Mucosa of descending colon (tissue), 3 donors: ENCODE measurements around the gene ZNF358. TPM values are rescaled to one million over a fixed set of nuclear protein-coding genes. Genes with fewer than 3 reads are reported as not detected.
A peak's percentile ranks its signal among the peaks of the same experiment; 100 is the strongest.

ENCODE experiments used
- ATAC-seq: fragments of 200-7000 bp; cut with Tn5 transposase; one replicate; pipeline ENCODE4 v1.9.1; 2020; ENCODE audit warnings: mild to moderate bottlenecking, moderate library complexity
- DNase-seq, 3 donors: peaks; one replicate each; pipeline ENCODE4 v3.0.0-alpha.2; 2020
- H3K36me3 ChIP-seq: fragments of 200-600 bp; one replicate; pipeline ENCODE4 v1.8.0; 2021; ENCODE audit warnings: low read depth, mild to moderate bottlenecking
- H3K4me1 ChIP-seq: fragments of 200-600 bp; one replicate; pipeline ENCODE4 v1.8.0; 2021; ENCODE audit warnings: low read depth, mild to moderate bottlenecking
- H3K4me3 ChIP-seq: fragments of 200-600 bp; one replicate; pipeline ENCODE4 v1.8.0; 2021; ENCODE audit warnings: mild to moderate bottlenecking
- H3K9me3 ChIP-seq: fragments of 200-600 bp; one replicate; pipeline ENCODE4 v1.8.0; 2021; ENCODE audit warnings: mild to moderate bottlenecking
- CTCF ChIP-seq: fragments of 200-600 bp; IDR thresholded peaks from one replicate; pipeline ENCODE4 v1.8.0; 2022; ENCODE audit warnings: antibody characterized with exemption, mild to moderate bottlenecking
- intact Hi-C, 2 donors: fragments of 100-400 bp; cut with DNase I in 1 of 2; cut with micrococcal nuclease in 1 of 2; formaldehyde crosslinking; loops; one replicate each; pipeline versions ENCODE4 v1.11.0 to v1.11.1; 2022; cut with DNase I, micrococcal nuclease
- total RNA-seq, 3 donors: library from RNA; stranded (reverse); fragmentation: NEBNext Ultra II Directional in 2 of 3; extraction: Animal tissue kit (Norgen Biotek cat#: 25700) in 2 of 3; gene quantifications; one replicate each; pipeline versions ENCODE4 v1.2.1 to v1.2.4, GENCODE V29; 2021 to 2023
- donor health status: DM: no; HTN: no; CAD: no; lungs with moderate emphysema.
- donor health status: DM: no; HTN: no; CAD: no.
- donor health status: DM: no; HTN: yes; CAD: no.

ZNF358 gene
- total RNA-seq, 3 donors from 2014 or later, result 31.7 to 88.8 (median 42.1) TPM

GRCh38 chr19:7528192-7528519 lies 12.3 kb downstream of the ZNF358 start:
- Histone ChIP-seq H3K4me3 (no peak overlapping the region), H3K36me3 (no peaks in the 10 kb centered on the region), H3K4me1 (peaks cover 7% of the 10 kb centered on the region), H3K9me3 (no peaks in the 10 kb centered on the region)
- DNase-seq, result no peak
- no peak for TF ChIP-seq CTCF
- no peak for ATAC-seq
- intact Hi-C loops, result no loop called here

GRCh38 chr19:7528522-7529245 lies 12.8 kb downstream of the ZNF358 start:
- Histone ChIP-seq H3K9me3 (no peaks in the 10 kb centered on the region), H3K4me3 (no peak overlapping the region), H3K36me3 (no peaks in the 10 kb centered on the region), H3K4me1 (peaks cover 1% of the 10 kb centered on the region)
- ATAC-seq (no peak), DNase-seq (no peak)
- intact Hi-C loops, result no loop called here
- TF ChIP-seq CTCF, result no peak

- intact Hi-C loops, result no loop called here
- TF ChIP-seq CTCF, result no peak
- Histone ChIP-seq H3K4me3 (no peak overlapping the region), H3K4me1 (no peaks in the 10 kb centered on the region), H3K36me3 (no peaks in the 10 kb centered on the region), H3K9me3 (no peaks in the 10 kb centered on the region)
- no peak for ATAC-seq
- DNase-seq, result no peak
These were observed 13.3 kb downstream of the ZNF358 start for GRCh38 chr19:7529246-7529600.

- ATAC-seq (no peak), DNase-seq (no peak)
- H3K4me3 ChIP-seq, result no peak overlapping the region
- H3K4me1 ChIP-seq, result no peaks in the 10 kb centered on the region
- H3K36me3 ChIP-seq, result no peaks in the 10 kb centered on the region
- intact Hi-C loops, result no loop called here
- no peak for TF ChIP-seq CTCF
- no peaks in the 10 kb centered on the region for H3K9me3 ChIP-seq
These were observed 13.9 kb downstream of the ZNF358 start for GRCh38 chr19:7529610-7530490.

- Histone ChIP-seq H3K4me3 (peak overlapping the region; percentile 73), H3K9me3 (no peaks in the 10 kb centered on the region), H3K36me3 (no peaks in the 10 kb centered on the region), H3K4me1 (peaks cover 6% of the 10 kb centered on the region)
- ATAC-seq, result peak; percentile 11
- peak in 2 of 3 donors; percentile 62 to 80 for DNase-seq
- TF ChIP-seq CTCF, result no peak
- intact Hi-C loops, result no loop called here
These were observed 17.5 kb downstream of the ZNF358 start for GRCh38 chr19:7533281-7533885.
